Hematopoietic multipotent progenitor cell treated with erythropoietin and hydrocortisone succinate and interleukin-3 and kit ligand, for 4 days (in vitro differentiated cells): ENCODE results near the gene LMX1B.

Experiments
- DNase-seq: peaks from one replicate; pipeline ENCODE4 v3.0.0-alpha.2; 2015

The LMX1B gene

DNA sequence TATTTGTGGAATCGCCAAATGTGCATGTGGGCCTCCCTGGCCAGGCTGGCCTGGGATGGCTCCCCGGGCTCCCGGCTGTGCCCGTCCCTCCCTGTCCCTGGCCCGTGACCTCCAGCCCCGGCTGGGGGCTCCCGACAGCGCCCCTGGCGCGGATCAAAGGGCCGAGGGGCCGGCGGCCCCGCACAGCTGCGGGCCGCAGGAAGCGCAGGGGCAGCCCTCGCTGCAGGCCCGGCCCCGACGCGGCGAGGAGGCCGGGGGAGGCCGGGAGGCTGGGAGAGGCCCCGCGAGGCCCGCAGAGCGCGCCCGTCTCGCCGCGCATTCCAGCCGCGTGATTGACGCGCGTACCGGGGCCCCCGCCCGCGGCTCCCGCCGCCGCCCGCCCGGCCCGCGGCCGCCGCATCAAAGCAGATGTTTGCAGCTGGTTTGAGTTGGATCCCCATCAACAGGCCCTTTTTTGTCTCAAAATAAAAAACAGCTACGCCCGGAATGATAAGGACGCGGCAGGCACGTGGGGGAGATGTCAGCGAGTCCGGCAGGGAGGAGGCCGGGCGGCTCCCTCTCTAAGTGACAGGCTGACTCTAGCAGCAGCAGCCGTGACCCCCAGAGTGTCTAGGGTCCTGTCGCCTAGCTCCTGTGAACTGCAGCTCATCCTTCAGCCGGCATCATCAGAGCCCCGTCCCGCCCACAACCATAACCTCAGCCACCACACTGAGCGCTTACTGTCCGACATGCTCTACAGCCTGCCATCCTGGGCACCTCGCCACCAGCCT, 69.4 kb downstream of the LMX1B start:
- DNase-seq: peak; percentile 43

DNA sequence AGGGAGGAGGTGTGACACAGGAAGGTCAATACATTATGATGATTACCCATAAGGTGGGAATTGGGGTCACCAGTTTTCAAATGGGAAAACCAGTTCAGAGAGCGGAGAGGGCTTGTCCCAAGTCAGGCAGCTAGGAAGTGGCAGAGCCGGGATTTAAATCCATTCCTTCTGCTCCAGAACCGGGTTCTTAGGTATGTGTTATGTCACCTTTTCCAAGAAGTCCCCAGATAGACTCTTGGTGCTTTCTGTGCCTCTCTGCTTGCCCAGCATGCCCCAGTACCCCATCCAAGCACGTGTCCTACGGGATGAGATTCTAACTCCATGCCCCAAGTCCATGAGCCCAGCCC, 69.9 kb downstream of the LMX1B start:
- DNase-seq: no peak

DNA sequence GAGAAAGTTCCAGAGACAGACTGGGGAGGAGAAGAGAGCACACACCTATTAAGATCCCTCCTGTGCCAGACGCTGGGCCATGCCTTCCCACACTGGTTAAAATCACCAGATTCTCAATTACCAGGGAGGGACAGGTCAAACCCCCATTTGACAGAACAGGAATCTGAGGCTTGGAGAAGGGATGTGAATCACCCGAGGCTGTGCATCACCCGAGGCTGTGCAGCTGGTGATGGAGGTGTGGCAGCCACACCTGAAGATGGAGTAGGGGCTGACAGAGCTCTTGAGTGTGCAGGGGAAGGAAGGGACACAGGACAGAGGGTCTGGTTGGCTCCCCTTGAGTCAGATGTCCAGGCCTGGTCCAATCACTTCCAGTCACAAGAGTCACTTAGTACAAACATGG, 70.6 kb downstream of the LMX1B start:
- no peak for DNase-seq

DNA sequence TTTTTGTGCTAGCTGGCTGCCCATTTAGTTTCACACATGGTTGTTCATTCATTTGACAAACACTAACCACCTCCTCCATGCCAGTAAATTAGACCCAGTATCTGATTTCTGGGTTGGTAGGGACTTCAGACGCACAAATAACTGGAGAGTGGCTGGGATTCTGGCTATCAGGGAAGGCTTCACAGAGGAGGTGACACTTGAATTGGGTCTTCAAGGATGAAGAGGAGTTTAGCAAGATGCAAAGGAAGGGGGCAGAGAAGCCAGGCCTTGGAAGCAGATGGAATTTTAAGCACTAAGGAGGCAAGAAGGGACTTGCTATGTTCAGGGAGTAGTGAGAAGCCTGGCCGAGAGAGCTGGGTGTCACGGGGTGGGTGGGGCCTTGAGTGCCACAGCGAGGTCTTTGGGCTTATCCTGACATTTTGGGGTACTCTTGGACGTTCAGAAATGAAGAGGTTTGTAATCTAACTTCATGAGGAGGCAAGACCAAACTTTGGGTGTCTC, 71.3 kb downstream of the LMX1B start:
- DNase-seq: no peak

DNA sequence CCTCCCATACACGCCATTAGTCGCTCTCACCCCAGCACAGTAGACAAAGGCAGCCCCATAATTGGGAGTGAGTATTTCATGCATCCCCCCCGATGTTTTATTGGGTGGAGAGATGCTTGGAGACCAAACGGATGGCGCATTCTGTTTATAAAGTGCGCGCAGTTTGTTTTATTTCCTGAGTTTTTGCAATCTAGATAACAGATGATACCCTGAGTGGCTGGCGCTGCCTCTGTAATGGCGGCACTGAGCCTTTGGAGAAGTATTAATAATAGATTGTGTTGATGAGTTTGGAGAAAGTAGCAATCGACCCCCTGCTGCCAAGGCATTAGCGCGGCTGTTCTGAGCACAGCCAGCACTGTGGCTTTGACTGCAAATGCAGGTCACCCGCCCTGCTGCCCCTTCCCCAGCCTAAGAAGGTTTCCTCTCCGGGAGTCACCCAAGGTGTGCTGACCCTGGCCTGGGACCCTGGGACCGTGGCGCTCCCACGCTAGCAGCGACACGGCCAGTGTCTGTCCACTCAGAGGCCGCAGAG, 74.3 kb downstream of the LMX1B start:
- DNase-seq: no peak

DNA sequence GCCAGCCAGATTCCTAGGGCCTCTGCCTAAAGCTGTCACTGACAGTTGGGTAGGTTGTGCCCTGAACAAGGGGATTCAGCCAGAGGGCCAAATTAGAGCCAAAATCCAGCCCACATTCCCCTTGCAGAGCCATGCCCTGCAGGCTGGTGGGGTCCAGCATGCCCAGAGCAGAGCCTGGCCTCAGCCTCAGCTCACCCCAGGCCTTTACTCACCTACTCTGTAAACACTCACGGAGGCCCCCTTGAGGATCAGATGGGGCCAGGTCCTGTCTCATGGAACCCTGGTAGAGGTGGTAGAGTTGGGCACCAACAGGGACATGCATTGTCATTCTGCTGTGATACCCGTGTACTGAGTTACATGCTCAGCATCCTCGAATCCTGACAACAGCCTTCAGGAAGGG, 74.9 kb downstream of the LMX1B start:
- no peak for DNase-seq

DNA sequence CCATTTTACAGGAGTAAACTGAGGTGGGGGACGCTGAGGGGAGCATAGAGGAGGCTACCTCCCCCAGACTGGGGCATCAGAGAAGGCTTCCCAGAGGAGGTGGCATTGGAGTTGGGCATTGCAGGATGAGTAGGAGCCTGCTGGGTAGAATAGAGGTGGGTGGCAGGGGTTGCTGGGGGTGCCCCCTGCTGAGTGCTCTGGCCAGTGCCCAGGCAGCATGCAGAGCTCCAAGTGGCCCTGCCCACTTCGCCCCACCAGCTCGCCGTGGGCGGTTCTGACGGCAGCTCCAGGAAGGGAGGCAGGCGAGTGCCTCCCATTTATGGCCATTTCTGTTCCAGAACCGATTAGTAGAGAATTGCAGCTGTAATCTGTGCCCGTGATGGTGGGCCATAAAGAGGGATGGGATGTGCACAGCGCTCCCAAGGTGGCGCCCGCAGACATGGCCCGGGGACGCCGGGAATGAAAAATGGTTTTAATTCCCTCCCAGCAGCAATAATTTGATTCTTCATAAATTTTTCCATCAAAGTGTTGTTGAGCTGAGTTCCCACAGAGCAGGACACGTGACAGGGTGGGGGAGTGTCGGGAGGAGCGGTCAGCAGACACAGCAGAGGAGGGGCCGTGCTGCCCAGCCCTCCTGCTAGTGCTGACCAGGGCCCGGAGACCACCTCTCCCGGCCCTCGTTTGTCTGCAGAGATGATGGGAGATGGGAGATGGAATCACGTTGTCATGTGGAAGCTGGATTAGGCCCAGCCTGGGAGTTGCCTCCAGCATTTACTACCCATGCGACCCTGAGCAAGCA, 75.5 kb downstream of the LMX1B start:
- DNase-seq: no peak

DNA sequence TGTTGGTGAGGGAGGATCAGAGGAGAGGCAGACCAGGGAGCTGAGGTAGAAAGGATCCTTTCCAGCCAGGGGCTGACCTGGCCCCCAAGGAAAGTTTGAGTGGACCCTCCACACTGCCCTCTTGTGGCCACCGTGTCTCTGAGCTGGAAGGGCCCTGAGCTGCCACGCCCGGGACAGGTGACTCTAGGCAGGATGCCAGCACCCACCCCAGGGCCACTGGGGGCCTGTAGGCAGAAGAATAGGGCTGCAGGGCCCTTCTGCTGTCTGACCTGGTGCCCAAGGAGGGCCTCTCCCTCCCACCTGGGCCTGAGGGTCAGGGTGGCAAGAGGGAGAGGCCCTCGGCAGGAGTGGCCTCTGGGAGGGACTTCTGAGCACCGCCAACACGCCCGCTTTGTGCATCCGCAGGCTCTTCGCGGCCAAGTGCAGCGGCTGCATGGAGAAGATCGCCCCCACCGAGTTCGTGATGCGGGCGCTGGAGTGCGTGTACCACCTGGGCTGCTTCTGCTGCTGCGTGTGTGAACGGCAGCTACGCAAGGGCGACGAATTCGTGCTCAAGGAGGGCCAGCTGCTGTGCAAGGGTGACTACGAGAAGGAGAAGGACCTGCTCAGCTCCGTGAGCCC, 76.8 kb downstream of the LMX1B start:
- peak; percentile 52 for DNase-seq

DNA sequence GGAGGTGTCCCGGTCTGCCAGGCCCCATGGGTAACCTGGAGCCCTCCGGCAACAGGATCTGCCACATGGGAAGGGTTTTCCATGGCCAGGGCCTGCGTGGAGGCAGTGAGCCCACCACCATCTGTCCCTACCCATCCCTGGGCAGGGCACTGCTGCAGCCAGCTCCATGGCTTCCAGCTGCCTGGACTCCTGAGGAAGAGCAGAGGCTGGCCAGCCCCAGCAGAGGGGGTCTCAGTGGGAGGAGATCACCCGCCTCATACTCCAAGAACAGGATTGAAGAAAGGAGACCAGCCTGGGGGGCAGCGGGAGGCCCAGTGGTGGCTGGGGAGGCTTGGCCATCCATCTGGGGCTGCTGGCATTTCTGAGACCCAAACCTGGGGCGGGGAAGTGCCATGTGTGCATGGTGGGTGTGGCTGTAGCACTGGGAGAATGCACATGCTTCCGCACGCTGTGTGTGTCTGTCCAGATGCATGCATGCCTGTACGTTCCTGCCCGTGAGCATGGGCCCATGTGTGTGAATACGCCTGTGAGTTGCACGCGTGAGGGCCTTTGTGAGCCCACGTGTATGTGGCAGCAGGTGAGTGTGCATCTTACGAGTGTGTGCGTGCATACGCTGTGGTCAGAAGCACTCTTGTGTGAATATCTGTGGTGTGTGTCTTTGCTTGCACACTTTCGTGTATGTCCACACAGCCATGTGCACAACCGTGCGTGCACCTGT, 78.5 kb downstream of the LMX1B start:
- DNase-seq: no peak

DNA sequence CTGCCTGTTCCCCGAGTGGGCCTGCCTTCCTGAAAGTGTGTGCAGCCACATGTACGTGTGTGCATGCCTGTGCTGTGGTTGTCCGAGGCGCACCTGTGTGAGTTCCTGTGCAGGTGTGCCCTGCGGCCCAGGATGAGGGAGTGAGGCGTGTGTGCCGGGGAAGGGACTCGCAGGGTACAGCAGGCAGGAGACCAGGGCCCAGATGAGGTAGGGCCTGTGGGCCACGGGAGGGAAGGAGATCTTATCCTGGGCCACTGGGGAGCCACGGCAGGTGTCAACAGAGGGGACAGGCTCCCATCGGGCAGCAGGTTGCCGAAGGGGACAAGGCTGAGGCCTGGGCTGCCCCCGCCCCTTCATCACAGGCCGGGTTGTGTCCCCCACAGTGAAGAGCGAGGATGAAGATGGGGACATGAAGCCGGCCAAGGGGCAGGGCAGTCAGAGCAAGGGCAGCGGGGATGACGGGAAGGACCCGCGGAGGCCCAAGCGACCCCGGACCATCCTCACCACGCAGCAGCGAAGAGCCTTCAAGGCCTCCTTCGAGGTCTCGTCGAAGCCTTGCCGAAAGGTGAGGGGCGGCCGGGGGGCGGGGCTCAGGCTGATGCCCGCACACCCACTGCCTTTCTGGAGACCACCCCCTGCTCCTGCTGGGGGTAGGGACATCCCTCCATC, 79.2 kb downstream of the LMX1B start:
- no peak for DNase-seq

DNA sequence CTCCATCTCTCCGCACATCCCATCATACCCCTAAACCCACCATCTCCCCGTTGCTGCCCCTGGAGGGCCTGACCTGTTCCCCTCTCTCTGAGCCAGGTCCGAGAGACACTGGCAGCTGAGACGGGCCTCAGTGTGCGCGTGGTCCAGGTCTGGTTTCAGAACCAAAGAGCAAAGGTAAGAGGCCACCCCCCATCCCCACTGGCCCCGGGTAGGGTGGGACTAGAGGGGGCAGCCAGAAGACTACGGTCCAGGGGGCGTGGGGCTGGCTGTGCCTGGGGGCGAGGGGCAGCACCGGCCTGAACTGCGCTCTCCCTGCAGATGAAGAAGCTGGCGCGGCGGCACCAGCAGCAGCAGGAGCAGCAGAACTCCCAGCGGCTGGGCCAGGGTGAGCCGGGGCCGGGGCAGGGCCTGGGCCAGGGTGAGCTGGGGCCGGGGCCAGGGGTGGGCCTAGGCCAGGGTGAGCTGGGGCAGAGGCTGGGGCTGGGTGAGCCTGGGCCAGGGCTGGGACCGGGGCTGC, 79.8 kb downstream of the LMX1B start:
- DNase-seq: no peak

DNA sequence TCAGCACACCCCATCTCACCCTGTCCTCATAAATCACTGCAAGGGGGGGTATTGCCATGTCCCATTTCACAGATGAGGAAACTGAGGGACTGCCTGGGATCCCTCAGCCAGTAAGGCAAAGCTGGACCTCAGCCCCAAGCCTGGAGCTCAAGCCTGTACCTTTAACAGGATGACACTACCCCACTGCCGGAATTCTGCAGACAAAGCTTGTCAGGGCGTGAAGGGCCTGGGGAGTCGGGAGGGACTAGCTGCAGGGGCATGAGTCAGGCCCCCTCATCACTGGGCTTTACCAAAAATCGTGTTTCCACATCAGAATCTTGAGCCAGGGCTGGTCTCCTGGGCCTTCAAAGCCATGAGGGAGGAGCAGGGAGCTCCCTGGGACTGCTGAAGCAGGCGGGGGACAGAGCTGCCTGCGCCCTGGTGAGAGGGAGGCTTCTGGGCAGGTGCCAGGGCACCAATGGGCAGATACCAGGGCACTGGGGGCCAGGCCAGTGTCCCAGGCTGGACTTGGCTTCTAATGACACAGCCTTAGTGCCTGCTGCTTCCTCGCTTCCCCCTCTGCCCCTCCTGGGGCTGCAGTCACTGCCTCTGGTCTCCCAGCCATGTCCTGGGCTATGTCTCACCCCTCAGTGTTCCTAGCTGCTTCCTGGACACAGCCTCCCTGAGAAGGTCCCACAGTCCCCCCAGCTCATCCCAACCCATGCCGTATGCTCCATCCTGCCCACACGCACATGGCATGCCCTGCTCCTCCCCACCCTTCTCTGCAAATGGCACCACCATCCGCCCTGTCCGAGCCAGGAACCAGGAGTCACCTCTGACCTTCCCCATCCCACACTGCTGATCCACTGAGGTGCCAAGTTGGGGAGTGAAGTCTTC, 80.7 kb downstream of the LMX1B start:
- no peak for DNase-seq

DNA sequence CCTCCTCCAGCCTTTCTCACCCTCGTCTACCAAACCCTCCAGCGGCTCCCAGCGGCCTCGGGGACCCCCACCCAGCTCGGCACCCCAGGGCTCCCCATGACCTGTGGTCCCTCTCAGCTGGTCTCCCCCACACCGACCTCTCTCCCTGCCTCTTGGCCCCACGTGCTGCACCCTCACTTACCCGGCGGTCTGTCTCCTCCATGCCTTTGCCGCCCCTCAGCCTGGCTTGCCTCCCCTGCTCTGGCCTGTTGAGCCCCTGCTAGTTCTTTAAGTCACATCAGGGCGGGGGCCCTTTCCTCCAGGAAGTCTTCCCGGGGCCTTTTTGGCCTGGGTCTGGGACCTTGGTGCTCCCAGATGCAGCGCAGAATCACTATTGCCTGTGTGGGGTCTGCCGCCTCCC, 81.5 kb downstream of the LMX1B start:
- DNase-seq: no peak

DNA sequence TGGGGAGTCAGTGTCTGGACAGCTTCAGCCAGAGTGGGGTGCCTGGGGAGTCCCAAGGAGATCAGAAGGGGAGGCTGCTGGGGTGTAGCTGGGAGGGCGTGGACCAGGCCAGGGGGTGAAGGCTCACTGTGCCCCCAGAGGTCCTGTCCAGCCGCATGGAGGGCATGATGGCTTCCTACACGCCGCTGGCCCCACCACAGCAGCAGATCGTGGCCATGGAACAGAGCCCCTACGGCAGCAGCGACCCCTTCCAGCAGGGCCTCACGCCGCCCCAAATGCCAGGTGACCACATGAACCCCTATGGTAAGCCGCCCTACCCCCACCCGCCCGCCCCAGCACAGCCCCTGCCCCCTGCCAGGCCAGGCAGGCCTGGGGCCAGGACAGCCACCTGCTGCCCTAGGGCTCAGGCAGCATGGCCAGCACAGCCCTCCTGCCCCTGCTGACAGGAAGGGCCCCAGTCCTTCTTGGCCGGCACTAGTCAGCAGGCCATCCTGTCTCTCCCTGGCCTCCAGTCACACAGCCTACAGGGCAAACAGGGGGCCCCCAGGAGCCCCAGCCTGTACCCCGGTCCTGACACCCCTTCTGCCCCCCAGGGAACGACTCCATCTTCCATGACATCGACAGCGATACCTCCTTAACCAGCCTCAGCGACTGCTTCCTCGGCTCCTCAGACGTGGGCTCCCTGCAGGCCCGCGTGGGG, 82.1 kb downstream of the LMX1B start:
- DNase-seq: no peak

DNA sequence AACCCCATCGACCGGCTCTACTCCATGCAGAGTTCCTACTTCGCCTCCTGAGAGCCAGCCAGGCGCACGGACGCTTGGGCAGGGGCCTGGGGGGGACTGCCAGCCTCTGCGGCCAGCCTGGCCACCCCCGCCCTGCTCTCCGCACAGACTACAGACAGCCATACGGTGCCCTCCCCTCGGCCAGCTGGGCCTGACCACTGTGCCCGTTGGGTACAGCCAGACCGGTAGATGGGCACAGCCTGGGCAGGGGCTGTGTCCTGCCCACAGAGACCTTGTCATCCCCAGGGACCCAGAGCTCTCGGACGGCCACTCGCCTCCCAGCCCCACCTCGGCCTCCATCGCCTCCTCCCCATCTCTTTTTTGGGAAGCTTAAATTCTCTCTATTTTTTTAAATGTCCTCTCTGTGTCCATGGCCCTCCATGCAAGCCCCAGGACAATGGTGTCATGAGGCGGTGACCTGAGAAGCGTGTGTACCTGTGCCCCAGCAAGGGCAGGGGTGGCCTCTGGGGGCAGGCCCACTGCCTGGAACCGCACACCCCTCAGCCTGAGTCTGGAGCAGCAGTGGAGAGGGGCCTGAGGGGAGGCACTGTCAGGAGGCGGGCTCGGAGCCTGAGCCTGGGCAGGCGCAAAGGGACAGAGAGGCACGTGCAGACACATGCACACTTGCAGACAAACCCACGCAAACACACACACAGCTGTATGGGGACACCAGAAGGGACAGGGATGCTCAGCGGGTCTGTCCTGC, 82.8 kb downstream of the LMX1B start:
- no peak for DNase-seq

DNA sequence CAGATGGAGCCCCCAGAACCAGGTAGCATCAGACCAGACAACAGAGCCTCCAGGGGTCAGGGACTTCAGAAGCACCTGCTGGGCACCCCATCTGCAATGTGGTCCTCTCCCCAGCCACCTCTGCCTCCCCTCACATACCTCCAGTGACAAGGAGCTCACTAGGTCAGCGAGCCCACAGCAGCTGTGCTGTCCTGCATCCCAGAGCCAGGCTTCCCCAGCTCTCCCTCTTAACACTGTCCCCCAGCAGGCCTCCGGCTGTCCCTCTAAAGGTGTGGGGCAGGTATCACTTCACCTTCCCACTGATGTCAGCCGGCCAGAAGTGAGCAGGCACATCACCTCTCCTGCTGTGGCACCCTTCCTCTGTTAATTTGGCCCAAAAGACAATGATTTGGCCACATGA, 83.6 kb downstream of the LMX1B start:
- DNase-seq: no peak

DNA sequence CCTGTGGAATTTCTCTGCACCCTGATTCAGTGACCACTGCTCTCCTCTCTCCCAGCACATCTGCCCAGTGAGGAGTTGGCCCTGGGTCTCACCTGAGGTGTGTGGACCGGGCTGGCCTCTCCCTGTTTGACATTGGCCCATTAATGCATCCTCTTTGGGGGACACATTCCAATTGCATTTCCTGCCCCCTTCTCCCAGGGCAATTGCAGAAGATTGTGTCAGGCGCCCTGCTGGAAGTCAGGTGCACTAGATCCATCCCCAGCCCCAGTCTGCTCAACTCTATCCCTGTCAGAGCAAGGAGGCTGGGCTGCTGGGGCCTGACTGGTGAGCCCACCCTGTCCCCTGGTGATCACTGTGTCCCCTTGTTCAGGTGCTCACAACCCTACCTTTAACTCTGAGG, 84.5 kb downstream of the LMX1B start:
- DNase-seq: no peak

DNA sequence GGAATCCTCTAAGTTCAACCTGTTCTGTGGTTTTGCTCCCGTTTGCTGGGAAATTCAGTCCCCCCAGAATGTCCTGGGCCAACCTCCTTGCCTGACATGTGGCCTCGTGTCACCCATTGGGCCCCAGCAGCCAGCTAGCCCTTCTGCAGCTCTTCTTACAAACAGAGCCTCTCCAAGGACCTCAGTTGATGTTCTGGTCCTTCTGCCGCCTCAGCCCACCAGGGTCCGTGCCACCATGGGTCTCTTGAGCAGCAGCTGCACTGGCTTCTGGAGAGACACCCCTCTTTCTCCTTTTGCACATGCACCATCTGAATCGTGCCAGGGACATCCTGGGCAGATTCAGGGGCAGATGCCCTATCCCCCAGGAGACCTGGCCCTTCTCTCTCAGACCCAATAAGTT, 85.0 kb downstream of the LMX1B start:
- no peak for DNase-seq

DNA sequence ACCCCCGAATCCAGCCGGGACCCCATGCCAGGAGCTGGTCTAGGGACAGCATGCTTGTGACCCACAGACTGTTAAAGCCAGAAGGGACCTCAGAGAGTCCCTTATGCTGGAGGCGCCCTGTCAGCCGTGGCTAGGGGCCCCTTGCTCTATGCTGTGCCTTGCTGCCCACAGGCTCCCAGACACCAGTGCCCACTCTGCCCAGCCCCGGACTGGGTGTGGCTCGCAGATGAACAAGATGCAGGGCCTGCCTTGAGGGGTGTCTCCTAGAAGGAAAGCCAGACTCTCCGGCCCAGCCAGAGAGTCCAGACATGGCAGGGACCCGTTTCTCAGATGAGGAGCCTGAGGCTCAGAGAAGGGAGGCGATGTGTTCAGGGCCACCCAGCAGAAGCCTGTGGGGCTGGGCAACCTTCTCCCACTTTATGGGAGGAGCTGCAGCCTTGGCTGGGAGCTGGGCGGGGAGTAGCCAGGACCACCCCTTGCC, 85.7 kb downstream of the LMX1B start:
- DNase-seq: no peak

DNA sequence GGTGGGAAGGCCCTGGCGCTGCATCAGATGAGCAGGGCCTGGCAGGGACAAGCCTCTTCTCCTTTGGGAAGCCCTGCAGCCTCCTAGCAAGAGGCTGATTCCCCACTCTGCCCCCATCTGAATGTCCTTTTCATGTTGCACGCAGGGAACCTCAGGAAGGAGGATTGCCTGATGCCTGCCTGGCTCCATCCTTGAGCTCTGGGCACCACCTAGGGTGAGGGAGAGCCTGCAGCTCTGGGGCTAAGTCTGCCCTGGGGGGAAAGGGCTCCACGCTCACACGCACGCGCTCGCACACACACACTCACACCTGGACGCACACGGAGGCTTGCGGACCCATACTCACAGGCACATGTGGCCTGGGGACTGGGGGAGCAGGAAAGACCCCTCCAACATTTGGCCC, 86.6 kb downstream of the LMX1B start:
- no peak for DNase-seq
